Measurements from ENCODE around the gene MTHFD2L.

Gene MTHFD2L

GRCh38 chr4:74328501-74328900 is 170.6 kb downstream of the MTHFD2L start:
- TF ChIP-seq EP300 (IDR thresholded peaks at IDR 0.05; ENCODE audit: borderline replicate concordance), result no peak
- TF ChIP-seq ZBTB7A (IDR thresholded peaks at IDR 0.05; ENCODE audit: low read depth), result no peak
- no peak for TF ChIP-seq EGR1 (IDR thresholded peaks at IDR 0.05)
- TF ChIP-seq FOXM1 (IDR thresholded peaks at IDR 0.05; ENCODE audit: borderline replicate concordance, low read depth), result no peak
- TF ChIP-seq NFIC (IDR thresholded peaks at IDR 0.05), result no peak
- no peak for TF ChIP-seq TAF1 (IDR thresholded peaks at IDR 0.05; ENCODE audit: low read depth)
- TF ChIP-seq RAD21 (IDR thresholded peaks at IDR 0.05; ENCODE audit: low read depth), result no peak
- TF ChIP-seq MAX (IDR thresholded peaks at IDR 0.05), result no peak
- no peak for TF ChIP-seq REST (IDR thresholded peaks at IDR 0.05; ENCODE audit: low read depth)

GRCh38 chr4:74329307-74329706 is 171.4 kb downstream of the MTHFD2L start:
- TF ChIP-seq CREB1 (IDR thresholded peaks at IDR 0.05; ENCODE audit: low read depth) (no peak), NFIC (IDR thresholded peaks at IDR 0.05) (no peak), YY1 (IDR thresholded peaks at IDR 0.05; ENCODE audit: low read depth) (no peak), REST (IDR thresholded peaks at IDR 0.05; ENCODE audit: low read depth) (no peak), TEAD4 (IDR thresholded peaks at IDR 0.05) (no peak), EP300 (IDR thresholded peaks at IDR 0.05; ENCODE audit: borderline replicate concordance) (no peak), ZBTB7A (IDR thresholded peaks at IDR 0.05; ENCODE audit: low read depth) (no peak), RAD21 (IDR thresholded peaks at IDR 0.05; ENCODE audit: low read depth) (no peak), TAF1 (IDR thresholded peaks at IDR 0.05; ENCODE audit: low read depth) (no peak), USF1 (IDR thresholded peaks at IDR 0.05) (no peak), FOXM1 (IDR thresholded peaks at IDR 0.05; ENCODE audit: borderline replicate concordance, low read depth) (no peak), EGR1 (IDR thresholded peaks at IDR 0.05) (no peak), MAX (IDR thresholded peaks at IDR 0.05) (no peak), CEBPB (IDR thresholded peaks at IDR 0.05) (no peak), TCF12 (IDR thresholded peaks at IDR 0.05; ENCODE audit: low read depth) (no peak)

- TF ChIP-seq TAF1 (IDR thresholded peaks at IDR 0.05; ENCODE audit: low read depth) (no peak), TEAD4 (IDR thresholded peaks at IDR 0.05) (no peak), NFIC (IDR thresholded peaks at IDR 0.05) (no peak), EP300 (IDR thresholded peaks at IDR 0.05; ENCODE audit: borderline replicate concordance) (no peak), CREB1 (IDR thresholded peaks at IDR 0.05; ENCODE audit: low read depth) (no peak), USF1 (IDR thresholded peaks at IDR 0.05) (no peak), REST (IDR thresholded peaks at IDR 0.05; ENCODE audit: low read depth) (no peak), RAD21 (IDR thresholded peaks at IDR 0.05; ENCODE audit: low read depth) (no peak), YY1 (IDR thresholded peaks at IDR 0.05; ENCODE audit: low read depth) (no peak), ZBTB7A (IDR thresholded peaks at IDR 0.05; ENCODE audit: low read depth) (no peak), FOXM1 (IDR thresholded peaks at IDR 0.05; ENCODE audit: borderline replicate concordance, low read depth) (no peak), EGR1 (IDR thresholded peaks at IDR 0.05) (no peak), TCF12 (IDR thresholded peaks at IDR 0.05; ENCODE audit: low read depth) (no peak), MAX (IDR thresholded peaks at IDR 0.05) (no peak), CEBPB (IDR thresholded peaks at IDR 0.05) (no peak)
Measured at GRCh38 chr4:74330295-74330750, 172.4 kb downstream of the MTHFD2L start.

- TF ChIP-seq TEAD4 (IDR thresholded peaks at IDR 0.05) (no peak), CEBPB (IDR thresholded peaks at IDR 0.05) (no peak), EP300 (IDR thresholded peaks at IDR 0.05; ENCODE audit: borderline replicate concordance) (no peak), FOXM1 (IDR thresholded peaks at IDR 0.05; ENCODE audit: borderline replicate concordance, low read depth) (no peak), NFIC (IDR thresholded peaks at IDR 0.05) (no peak)
Measured at GRCh38 chr4:74331252-74331651, 173.3 kb downstream of the MTHFD2L start.

All from Ishikawa (cell line).